Loucy (cell line): ENCODE results near the gene NUDT7.

Experiments used
- H2AFZ ChIP-seq: fragments of 200-600 bp; sonication (generic); 2 replicates; pipeline ENCODE4 v1.6.0; 2016; ENCODE audit warnings: antibody characterized with exemption, mild to moderate bottlenecking, low read length, moderate library complexity
- H3F3A ChIP-seq: fragments of 200-600 bp; 2 replicates; pipeline ENCODE4 v1.6.0; 2016; ENCODE audit warnings: antibody characterized with exemption, low read depth, mild to moderate bottlenecking
- H3K27me3 ChIP-seq: fragments of 200-600 bp; sonication (generic); 2 replicates; pipeline ENCODE4 v1.6.1; 2014; ENCODE audit warnings: low read length, mild to moderate bottlenecking; ENCODE audit not compliant: insufficient read depth, poor library complexity, severe bottlenecking
- H3K36me3 ChIP-seq: fragments of 200-600 bp; sonication (generic); 2 replicates; pipeline ENCODE4 v1.6.1; 2016; ENCODE audit warnings: low read length; ENCODE audit not compliant: insufficient read depth
- H3K4me1 ChIP-seq: fragments of 200-600 bp; sonication (generic); 2 replicates; pipeline ENCODE4 v1.5.1; 2014; ENCODE audit warnings: low read length, mild to moderate bottlenecking; ENCODE audit not compliant: insufficient read depth, poor library complexity, severe bottlenecking
- H3K4me2 ChIP-seq: fragments of 200-600 bp; sonication (generic); 2 replicates; pipeline ENCODE4 v1.6.0; 2014; ENCODE audit warnings: antibody characterized with exemption, low read length, low read depth, mild to moderate bottlenecking; ENCODE audit not compliant: poor library complexity, severe bottlenecking
- H3K4me3 ChIP-seq: fragments of 200-600 bp; sonication (generic); 2 replicates; pipeline ENCODE4 v1.5.1; 2014; ENCODE audit warnings: low read length, mild to moderate bottlenecking, mixed read lengths; ENCODE audit not compliant: poor library complexity, severe bottlenecking
- H3K79me2 ChIP-seq: fragments of 200-600 bp; sonication (generic); 2 replicates; pipeline ENCODE4 v1.6.1; 2014; ENCODE audit warnings: low read length; ENCODE audit not compliant: insufficient read depth
- H3K9ac ChIP-seq: fragments of 200-600 bp; sonication (generic); 2 replicates; pipeline ENCODE4 v1.6.0; 2014; ENCODE audit warnings: mild to moderate bottlenecking, low read depth, low read length, moderate library complexity; ENCODE audit not compliant: poor library complexity, severe bottlenecking
- H3K9me2 ChIP-seq: fragments of 200-600 bp; sonication (generic); replicated peaks from 2 replicates; pipeline ENCODE4 v1.6.1; 2016; ENCODE audit warnings: low read depth, low read length, mixed read lengths
- H3K9me3 ChIP-seq: fragments of 200-600 bp; sonication (generic); 2 replicates; pipeline ENCODE4 v1.6.1; 2014; ENCODE audit warnings: mild to moderate bottlenecking, antibody characterized with exemption, low read length, low read depth; ENCODE audit not compliant: insufficient read depth
- H4K20me1 ChIP-seq: fragments of 200-600 bp; sonication (generic); 2 replicates; pipeline ENCODE4 v1.6.0; 2014; ENCODE audit warnings: antibody characterized with exemption, low read length, mild to moderate bottlenecking; ENCODE audit not compliant: insufficient read depth, poor library complexity, severe bottlenecking
- CTCF ChIP-seq: fragments of 200-600 bp; sonication (generic); conservative IDR thresholded peaks from 2 replicates; pipeline ENCODE4 v1.5.1; 2014; ENCODE audit warnings: mild to moderate bottlenecking, antibody characterized with exemption, low read length
- EZH2phosphoT487 ChIP-seq: fragments of 200-600 bp; IDR thresholded peaks from 2 replicates; pipeline ENCODE4 v1.6.1; 2018; ENCODE audit warnings: antibody characterized with exemption, mild to moderate bottlenecking, moderate library complexity, borderline replicate concordance

The NUDT7 gene

GRCh38 chr16:77763994-77764393 is 41.7 kb downstream of the NUDT7 start:
- Histone ChIP-seq H3K27me3 (no peaks in the 10 kb centered on the region), H3K36me3 (no peaks in the 10 kb centered on the region), H3K4me2 (no peak overlapping the region), H3K79me2 (no peaks in the 10 kb centered on the region), H2AFZ (no peak overlapping the region), H3K9ac (no peak overlapping the region), H4K20me1 (no peaks in the 10 kb centered on the region), H3K4me1 (no peaks in the 10 kb centered on the region), H3K4me3 (no peak overlapping the region), H3K9me2 (no peaks in the 10 kb centered on the region), H3F3A (no peaks in the 10 kb centered on the region), H3K9me3 (no peaks in the 10 kb centered on the region)
- no peak for TF ChIP-seq EZH2phosphoT487
- TF ChIP-seq CTCF = no peak

GRCh38 chr16:77767211-77767610 is 44.9 kb downstream of the NUDT7 start:
- H3K79me2 ChIP-seq = no peaks in the 10 kb centered on the region
- H3K36me3 ChIP-seq = no peaks in the 10 kb centered on the region
- no peaks in the 10 kb centered on the region for H3K9me2 ChIP-seq
- no peak overlapping the region for H2AFZ ChIP-seq
- H3K27me3 ChIP-seq = no peaks in the 10 kb centered on the region
- no peak overlapping the region for H3K4me3 ChIP-seq
- no peaks in the 10 kb centered on the region for H3K9me3 ChIP-seq
- no peaks in the 10 kb centered on the region for H3K4me1 ChIP-seq
- no peak overlapping the region for H3K4me2 ChIP-seq
- H3F3A ChIP-seq = no peaks in the 10 kb centered on the region
- H4K20me1 ChIP-seq = no peaks in the 10 kb centered on the region
- H3K9ac ChIP-seq = no peak overlapping the region
- no peak for TF ChIP-seq CTCF
- TF ChIP-seq EZH2phosphoT487 = no peak

GRCh38 chr16:77767826-77768225 is 45.5 kb downstream of the NUDT7 start:
- Histone ChIP-seq H3K9me2 (no peaks in the 10 kb centered on the region), H3K36me3 (no peaks in the 10 kb centered on the region), H3K4me1 (no peaks in the 10 kb centered on the region), H3F3A (no peaks in the 10 kb centered on the region), H3K9me3 (no peaks in the 10 kb centered on the region), H3K27me3 (no peaks in the 10 kb centered on the region), H3K4me3 (no peak overlapping the region), H3K79me2 (no peaks in the 10 kb centered on the region), H3K9ac (no peak overlapping the region), H2AFZ (no peak overlapping the region), H4K20me1 (no peaks in the 10 kb centered on the region), H3K4me2 (no peak overlapping the region)
- TF ChIP-seq CTCF (no peak), EZH2phosphoT487 (no peak)
